ENCODE results near the gene COL6A3.

COL6A3 gene

GRCh38 chr2:237441605-237442274 lies 27.8 kb upstream of the COL6A3 start:
- TF ChIP-seq EGR1 (IDR thresholded peaks at IDR 0.05) = no peak
- no peak for TF ChIP-seq ZBTB7A (IDR thresholded peaks at IDR 0.05; ENCODE audit: low read depth)
- no peak for TF ChIP-seq CEBPB (IDR thresholded peaks at IDR 0.05)
- no peak for TF ChIP-seq YY1 (IDR thresholded peaks at IDR 0.05; ENCODE audit: low read depth)
- no peak for TF ChIP-seq RAD21 (IDR thresholded peaks at IDR 0.05; ENCODE audit: low read depth)
- TF ChIP-seq FOXM1 (IDR thresholded peaks at IDR 0.05; ENCODE audit: borderline replicate concordance, low read depth) = no peak
- no peak for TF ChIP-seq MAX (IDR thresholded peaks at IDR 0.05)
- TF ChIP-seq TEAD4 (IDR thresholded peaks at IDR 0.05) = no peak
- TF ChIP-seq EP300 (IDR thresholded peaks at IDR 0.05; ENCODE audit: borderline replicate concordance) = no peak
- TF ChIP-seq TAF1 (IDR thresholded peaks at IDR 0.05; ENCODE audit: low read depth) = no peak
- TF ChIP-seq CREB1 (IDR thresholded peaks at IDR 0.05; ENCODE audit: low read depth) = no peak
- TF ChIP-seq REST (IDR thresholded peaks at IDR 0.05; ENCODE audit: low read depth) = no peak
- TF ChIP-seq TCF12 (IDR thresholded peaks at IDR 0.05; ENCODE audit: low read depth) = no peak
- no peak for TF ChIP-seq USF1 (IDR thresholded peaks at IDR 0.05)

GRCh38 chr2:237440819-237441281 lies 26.9 kb upstream of the COL6A3 start:
- TF ChIP-seq USF1 (IDR thresholded peaks at IDR 0.05) (no peak), EP300 (IDR thresholded peaks at IDR 0.05; ENCODE audit: borderline replicate concordance) (no peak)

GRCh38 chr2:237438080-237438940 lies 24.3 kb upstream of the COL6A3 start:
- TF ChIP-seq FOXM1 (IDR thresholded peaks at IDR 0.05; ENCODE audit: borderline replicate concordance, low read depth) (no peak), NFIC (IDR thresholded peaks at IDR 0.05) (no peak), RAD21 (IDR thresholded peaks at IDR 0.05; ENCODE audit: low read depth) (no peak), CEBPB (IDR thresholded peaks at IDR 0.05) (no peak), MAX (IDR thresholded peaks at IDR 0.05) (no peak), EP300 (IDR thresholded peaks at IDR 0.05; ENCODE audit: borderline replicate concordance) (no peak), EGR1 (IDR thresholded peaks at IDR 0.05) (no peak), USF1 (IDR thresholded peaks at IDR 0.05) (no peak), CREB1 (IDR thresholded peaks at IDR 0.05; ENCODE audit: low read depth) (no peak), YY1 (IDR thresholded peaks at IDR 0.05; ENCODE audit: low read depth) (no peak), TAF1 (IDR thresholded peaks at IDR 0.05; ENCODE audit: low read depth) (no peak), REST (IDR thresholded peaks at IDR 0.05; ENCODE audit: low read depth) (no peak)

- no peak for TF ChIP-seq TAF1 (IDR thresholded peaks at IDR 0.05; ENCODE audit: low read depth)
- no peak for TF ChIP-seq RAD21 (IDR thresholded peaks at IDR 0.05; ENCODE audit: low read depth)
- no peak for TF ChIP-seq CREB1 (IDR thresholded peaks at IDR 0.05; ENCODE audit: low read depth)
- no peak for TF ChIP-seq REST (IDR thresholded peaks at IDR 0.05; ENCODE audit: low read depth)
- no peak for TF ChIP-seq ZBTB7A (IDR thresholded peaks at IDR 0.05; ENCODE audit: low read depth)
- no peak for TF ChIP-seq CEBPB (IDR thresholded peaks at IDR 0.05)
- no peak for TF ChIP-seq EGR1 (IDR thresholded peaks at IDR 0.05)
- no peak for TF ChIP-seq MAX (IDR thresholded peaks at IDR 0.05)
- TF ChIP-seq NFIC (IDR thresholded peaks at IDR 0.05) = no peak
- no peak for TF ChIP-seq FOXM1 (IDR thresholded peaks at IDR 0.05; ENCODE audit: borderline replicate concordance, low read depth)
- no peak for TF ChIP-seq TCF12 (IDR thresholded peaks at IDR 0.05; ENCODE audit: low read depth)
- TF ChIP-seq EP300 (IDR thresholded peaks at IDR 0.05; ENCODE audit: borderline replicate concordance) = no peak
- no peak for TF ChIP-seq TEAD4 (IDR thresholded peaks at IDR 0.05)
- TF ChIP-seq YY1 (IDR thresholded peaks at IDR 0.05; ENCODE audit: low read depth) = no peak
- no peak for TF ChIP-seq USF1 (IDR thresholded peaks at IDR 0.05)
Measured at GRCh38 chr2:237437566-237437965, 23.6 kb upstream of the COL6A3 start.

All from Ishikawa (cell line).